Sigmoid colon (tissue), 4 donors: ENCODE measurements around the gene RPLP1.

Experiments used
- EP300 ChIP-seq, 4 donors: sonication (generic); formaldehyde crosslinking; IDR thresholded peaks; one replicate each; pipeline ENCODE4 v1.6.1; 2017; ENCODE audit warnings: antibody characterized with exemption in 4 of 4
- POLR2A ChIP-seq, 2 donors: fragments of 450-650 bp; IDR thresholded peaks; one replicate each; pipeline ENCODE4 v1.6.1; 2016; ENCODE audit warnings: antibody characterized with exemption in 2 of 2, mild to moderate bottlenecking in 2 of 2, moderate library complexity in 2 of 2
- POLR2AphosphoS5 ChIP-seq, 4 donors: sonication (generic); formaldehyde crosslinking; IDR thresholded peaks; one replicate each; pipeline ENCODE4 v1.6.1; 2017; ENCODE audit warnings: antibody characterized with exemption in 4 of 4
- TF ChIP-seq, protein P1 (sequence below), 4 experiments: fragments of 450-650 bp in 3 of 4; fragments of 200-600 bp in 1 of 4; IDR thresholded peaks; one replicate each; pipeline ENCODE4 v1.5.1; 2016 to 2019; ENCODE audit warnings: antibody characterized with exemption in 4 of 4, mild to moderate bottlenecking in 3 of 4, moderate library complexity in 2 of 4

DNA sequence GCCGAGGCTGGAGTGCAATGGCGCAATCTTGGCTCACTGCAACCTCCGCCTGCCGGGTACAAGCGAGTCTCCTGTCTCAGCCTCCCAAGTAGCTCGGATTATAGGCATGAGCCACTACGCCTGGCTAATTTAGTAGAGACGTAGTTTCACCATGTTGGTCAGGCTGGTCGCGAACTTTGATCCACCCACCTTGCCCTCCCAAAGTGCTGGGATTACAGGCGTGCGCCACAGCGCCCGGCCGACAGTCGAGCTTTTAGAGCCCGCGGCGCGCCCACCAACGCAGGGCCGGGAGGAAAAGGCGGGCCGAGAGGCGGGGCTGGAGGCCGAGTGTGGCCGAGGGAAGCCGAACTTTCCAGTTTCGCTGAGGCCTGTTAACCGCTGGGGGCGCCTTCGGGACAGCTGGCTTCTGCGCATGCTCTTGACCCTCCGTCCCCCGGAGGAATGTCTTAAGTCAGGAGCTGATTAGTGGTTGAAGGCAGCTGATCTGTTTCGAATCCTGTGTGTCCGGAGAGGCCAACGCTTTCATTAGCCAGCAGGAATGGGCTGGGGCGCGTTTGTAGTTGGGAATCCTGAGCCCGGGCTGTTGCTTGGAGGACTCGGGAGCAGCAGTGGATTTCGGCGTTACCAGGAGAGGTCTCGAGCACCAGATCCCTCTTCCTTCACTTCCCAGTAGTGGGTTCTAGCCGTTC is 10.0 kb downstream of the RPLP1 start:
- TF ChIP-seq POLR2A (IDR thresholded peaks at IDR 0.05) (peak; percentile 77 to 83), POLR2AphosphoS5 (IDR thresholded peaks at IDR 0.05) (peak; percentile 73 to 98 (median 90)), EP300 (IDR thresholded peaks at IDR 0.05) (peak in 1 of 4 donors; percentile 72)
- TF ChIP-seq, protein P1, sequence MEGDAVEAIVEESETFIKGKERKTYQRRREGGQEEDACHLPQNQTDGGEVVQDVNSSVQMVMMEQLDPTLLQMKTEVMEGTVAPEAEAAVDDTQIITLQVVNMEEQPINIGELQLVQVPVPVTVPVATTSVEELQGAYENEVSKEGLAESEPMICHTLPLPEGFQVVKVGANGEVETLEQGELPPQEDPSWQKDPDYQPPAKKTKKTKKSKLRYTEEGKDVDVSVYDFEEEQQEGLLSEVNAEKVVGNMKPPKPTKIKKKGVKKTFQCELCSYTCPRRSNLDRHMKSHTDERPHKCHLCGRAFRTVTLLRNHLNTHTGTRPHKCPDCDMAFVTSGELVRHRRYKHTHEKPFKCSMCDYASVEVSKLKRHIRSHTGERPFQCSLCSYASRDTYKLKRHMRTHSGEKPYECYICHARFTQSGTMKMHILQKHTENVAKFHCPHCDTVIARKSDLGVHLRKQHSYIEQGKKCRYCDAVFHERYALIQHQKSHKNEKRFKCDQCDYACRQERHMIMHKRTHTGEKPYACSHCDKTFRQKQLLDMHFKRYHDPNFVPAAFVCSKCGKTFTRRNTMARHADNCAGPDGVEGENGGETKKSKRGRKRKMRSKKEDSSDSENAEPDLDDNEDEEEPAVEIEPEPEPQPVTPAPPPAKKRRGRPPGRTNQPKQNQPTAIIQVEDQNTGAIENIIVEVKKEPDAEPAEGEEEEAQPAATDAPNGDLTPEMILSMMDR (IDR thresholded peaks at IDR 0.05), result peak; percentile 84 to 92 (median 88)
